HFFc6 (cell line): ENCODE data around the gene CXXC5. TPM values are rescaled to one million over a fixed set of nuclear protein-coding genes. Genes with fewer than 3 reads are reported as not detected.

Source experiments
- DNase-seq: peaks from one replicate; pipeline ENCODE4 v3.0.0-alpha.2; 2018
- H3K27ac Mint-ChIP-seq: 2 replicates; pipeline ENCODE4 v1.8.0; 2020; ENCODE audit warnings: mild to moderate bottlenecking, mixed read lengths
- H3K27me3 Mint-ChIP-seq: 2 replicates; pipeline ENCODE4 v1.8.0; 2021; ENCODE audit warnings: mild to moderate bottlenecking, moderate library complexity, mixed read lengths; ENCODE audit not compliant: insufficient read depth
- H3K36me3 Mint-ChIP-seq: 2 replicates; pipeline ENCODE4 v1.8.0; 2021; ENCODE audit warnings: low read depth, mixed read lengths
- H3K4me1 Mint-ChIP-seq: 2 replicates; pipeline ENCODE4 v1.8.0; 2020; ENCODE audit warnings: low read depth, mixed read lengths
- H3K4me3 Mint-ChIP-seq: 2 replicates; pipeline ENCODE4 v1.8.0; 2020; ENCODE audit warnings: mild to moderate bottlenecking, moderate library complexity, mixed read lengths
- H3K9me3 Mint-ChIP-seq: 2 replicates; pipeline ENCODE4 v1.8.0; 2020; ENCODE audit warnings: mild to moderate bottlenecking, mixed read lengths
- total RNA-seq, 6 experiments: library from RNA; stranded (reverse); fragmentation: NEBNext Ultra II Directional; extraction: Animal tissue kit (Norgen Biotek cat#: 25700); gene quantifications; 2 replicates in 1 of 6; 3 replicates in 5 of 6; pipeline ENCODE4 v1.2.3, GENCODE V29; 2021
- TF ChIP-seq, protein P1 (sequence below): fragments of 200-600 bp; sonication (generic); IDR thresholded peaks from 2 replicates; pipeline ENCODE4 v1.5.0; 2021; ENCODE audit warnings: antibody characterized with exemption, mild to moderate bottlenecking

The CXXC5 gene
- total RNA-seq, 6 experiments from 2014 or later = 46.4 to 58.5 (median 49.2) TPM

- no peaks in the 10 kb centered on the region for H3K36me3 Mint-ChIP-seq
- DNase-seq = no peak
Measured at GRCh38 chr5:139646912-139647505, 1.1 kb upstream of the CXXC5 start.

GRCh38 chr5:139647506-139648204 is 494 bp upstream of the CXXC5 start:
- no peaks in the 10 kb centered on the region for H3K9me3 Mint-ChIP-seq
- no peak for DNase-seq
- peaks cover 17% of the 10 kb centered on the region for H3K4me1 Mint-ChIP-seq
- no peaks in the 10 kb centered on the region for H3K36me3 Mint-ChIP-seq
- TF ChIP-seq, protein P1, sequence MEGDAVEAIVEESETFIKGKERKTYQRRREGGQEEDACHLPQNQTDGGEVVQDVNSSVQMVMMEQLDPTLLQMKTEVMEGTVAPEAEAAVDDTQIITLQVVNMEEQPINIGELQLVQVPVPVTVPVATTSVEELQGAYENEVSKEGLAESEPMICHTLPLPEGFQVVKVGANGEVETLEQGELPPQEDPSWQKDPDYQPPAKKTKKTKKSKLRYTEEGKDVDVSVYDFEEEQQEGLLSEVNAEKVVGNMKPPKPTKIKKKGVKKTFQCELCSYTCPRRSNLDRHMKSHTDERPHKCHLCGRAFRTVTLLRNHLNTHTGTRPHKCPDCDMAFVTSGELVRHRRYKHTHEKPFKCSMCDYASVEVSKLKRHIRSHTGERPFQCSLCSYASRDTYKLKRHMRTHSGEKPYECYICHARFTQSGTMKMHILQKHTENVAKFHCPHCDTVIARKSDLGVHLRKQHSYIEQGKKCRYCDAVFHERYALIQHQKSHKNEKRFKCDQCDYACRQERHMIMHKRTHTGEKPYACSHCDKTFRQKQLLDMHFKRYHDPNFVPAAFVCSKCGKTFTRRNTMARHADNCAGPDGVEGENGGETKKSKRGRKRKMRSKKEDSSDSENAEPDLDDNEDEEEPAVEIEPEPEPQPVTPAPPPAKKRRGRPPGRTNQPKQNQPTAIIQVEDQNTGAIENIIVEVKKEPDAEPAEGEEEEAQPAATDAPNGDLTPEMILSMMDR = no peak
- H3K27me3 Mint-ChIP-seq = peaks cover 5% of the 10 kb centered on the region
- peak overlapping the region; percentile 79 for H3K4me3 Mint-ChIP-seq
- H3K27ac Mint-ChIP-seq = no peak overlapping the region

More at GRCh38 chr5:139646912-139647505, 1.1 kb upstream of the CXXC5 start:
- no peaks in the 10 kb centered on the region for H3K9me3 Mint-ChIP-seq
- TF ChIP-seq, protein P1 = no peak
- peaks cover 11% of the 10 kb centered on the region for H3K4me1 Mint-ChIP-seq
- peak overlapping the region; percentile 79 for H3K4me3 Mint-ChIP-seq
- H3K27ac Mint-ChIP-seq = no peak overlapping the region
- H3K27me3 Mint-ChIP-seq = peaks cover 5% of the 10 kb centered on the region

GRCh38 chr5:139649082-139649991 is 1.2 kb downstream of the CXXC5 start:
- H3K27me3 Mint-ChIP-seq = peaks cover 3% of the 10 kb centered on the region; the same call in 1 of the 2 replicates
- peak overlapping the region; percentile 81 for H3K27ac Mint-ChIP-seq
- TF ChIP-seq, protein P1 = 0 out of 2 replicates have a peak, but pooled peaks have one; percentile 11
- H3K4me3 Mint-ChIP-seq = peak overlapping the region; percentile 85
- peaks cover 34% of the 10 kb centered on the region for H3K4me1 Mint-ChIP-seq
- DNase-seq = no peak
- H3K9me3 Mint-ChIP-seq = no peaks in the 10 kb centered on the region
- no peaks in the 10 kb centered on the region for H3K36me3 Mint-ChIP-seq

DNA sequence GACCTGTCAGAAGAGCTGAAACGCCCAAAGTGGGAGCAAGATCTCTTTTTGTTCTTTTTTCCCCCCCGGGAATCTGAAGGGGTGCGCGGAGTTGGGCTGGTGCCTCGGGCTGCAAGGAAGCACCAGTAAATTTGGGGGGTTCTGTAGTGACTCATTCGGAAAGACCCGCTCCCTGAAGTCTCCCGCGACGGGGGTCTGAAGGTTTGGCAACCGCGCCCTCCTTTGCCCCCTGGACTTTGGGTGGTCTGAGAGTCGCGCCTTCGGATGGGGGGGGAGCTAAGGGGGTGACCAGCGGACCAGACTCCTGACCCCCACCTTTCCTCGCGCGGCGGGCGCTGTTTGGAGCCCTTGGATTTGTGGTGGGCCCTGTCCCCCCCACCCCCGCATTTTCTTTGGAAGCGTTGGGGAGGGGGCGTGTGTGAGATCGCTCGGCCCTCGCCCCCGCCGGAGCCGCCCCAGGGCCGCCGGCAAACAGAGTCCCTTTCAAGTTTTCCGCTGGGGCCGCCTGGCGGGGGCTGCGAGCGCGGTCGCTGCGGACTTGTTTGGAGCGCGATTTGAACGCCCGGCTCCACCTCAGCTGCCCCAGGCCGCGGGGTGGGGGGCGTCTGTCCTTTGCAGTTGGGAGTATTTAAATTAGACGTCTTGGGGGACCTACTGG is 2.0 kb downstream of the CXXC5 start:
- no peaks in the 10 kb centered on the region for H3K36me3 Mint-ChIP-seq
- H3K27me3 Mint-ChIP-seq = peaks cover 3% of the 10 kb centered on the region; the same call in 1 of the 2 replicates
- H3K27ac Mint-ChIP-seq = peak overlapping the region; percentile 81
- TF ChIP-seq, protein P1 = peak; percentile 59
- DNase-seq = no peak
- peaks cover 41% of the 10 kb centered on the region for H3K4me1 Mint-ChIP-seq
- peak overlapping the region; percentile 85 for H3K4me3 Mint-ChIP-seq
- H3K9me3 Mint-ChIP-seq = no peaks in the 10 kb centered on the region

- H3K27ac Mint-ChIP-seq = peak overlapping the region; percentile 74
- no peaks in the 10 kb centered on the region for H3K9me3 Mint-ChIP-seq
- H3K36me3 Mint-ChIP-seq = no peaks in the 10 kb centered on the region
- peaks cover 3% of the 10 kb centered on the region; the same call in 1 of the 2 replicates for H3K27me3 Mint-ChIP-seq
- TF ChIP-seq, protein P1 = no peak
- no peak for DNase-seq
- H3K4me3 Mint-ChIP-seq = peak overlapping the region; percentile 85
- peaks cover 46% of the 10 kb centered on the region for H3K4me1 Mint-ChIP-seq
Measured at GRCh38 chr5:139650689-139651042, 2.5 kb downstream of the CXXC5 start.
